PC-9 (cell line): Measurements from ENCODE around the gene AIG1.

Experiments
- CTCF ChIP-seq: fragments of 200-600 bp; sonication (generic); conservative IDR thresholded peaks from 2 replicates; pipeline ENCODE4 v1.6.1; 2017; ENCODE audit warnings: mixed run types, antibody characterized with exemption, mild to moderate bottlenecking, moderate library complexity
- EZH2 ChIP-seq: fragments of 200-600 bp; sonication (generic); IDR thresholded peaks from 2 replicates; pipeline ENCODE4 v1.8.0; 2017; ENCODE audit warnings: antibody characterized with exemption, low read depth

GRCh38 chr6:143169440-143169839 lies 108.8 kb downstream of the AIG1 start:
- TF ChIP-seq CTCF: no peak
- no peak for TF ChIP-seq EZH2
